Stimulated activated CD8-positive, alpha-beta memory T cell treated with anti-CD3 and anti-CD28 coated beads, Interleukin-4, amount 100 ng/mL, for 1 hour (primary cell): ENCODE measurements around the gene LYZL4.

Source experiments
- DNase-seq, 2 donors: peaks; one replicate each; pipeline ENCODE4 v3.0.0-alpha.2; 2020; ENCODE audit warnings: low read depth in 2 of 2, low spot score in 1 of 2

LYZL4 gene

DNA sequence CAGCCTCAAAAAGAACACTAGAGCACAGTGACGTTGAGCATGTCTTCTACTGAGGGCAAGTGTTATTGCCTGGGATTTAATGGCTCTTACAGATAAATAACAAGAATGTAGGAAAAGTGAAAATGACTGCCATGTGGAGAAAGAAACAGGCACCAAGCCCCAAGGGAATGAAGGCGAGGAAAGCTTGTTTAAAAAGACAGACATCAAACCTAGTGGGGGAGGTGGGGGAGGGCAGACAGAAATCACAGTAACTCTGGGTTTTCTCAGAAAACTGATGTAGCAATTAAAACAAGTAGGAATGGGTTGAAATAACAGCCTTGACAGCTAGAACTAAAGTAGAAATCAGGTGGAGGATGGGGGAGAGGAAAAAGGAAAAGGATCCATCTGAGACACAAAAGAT is 18.4 kb upstream of the LYZL4 start:
- no peak for DNase-seq

GRCh38 chr3:42425736-42426407 is 15.5 kb upstream of the LYZL4 start:
- no peak for DNase-seq

GRCh38 chr3:42424911-42425310 is 14.5 kb upstream of the LYZL4 start:
- DNase-seq = no peak

DNA sequence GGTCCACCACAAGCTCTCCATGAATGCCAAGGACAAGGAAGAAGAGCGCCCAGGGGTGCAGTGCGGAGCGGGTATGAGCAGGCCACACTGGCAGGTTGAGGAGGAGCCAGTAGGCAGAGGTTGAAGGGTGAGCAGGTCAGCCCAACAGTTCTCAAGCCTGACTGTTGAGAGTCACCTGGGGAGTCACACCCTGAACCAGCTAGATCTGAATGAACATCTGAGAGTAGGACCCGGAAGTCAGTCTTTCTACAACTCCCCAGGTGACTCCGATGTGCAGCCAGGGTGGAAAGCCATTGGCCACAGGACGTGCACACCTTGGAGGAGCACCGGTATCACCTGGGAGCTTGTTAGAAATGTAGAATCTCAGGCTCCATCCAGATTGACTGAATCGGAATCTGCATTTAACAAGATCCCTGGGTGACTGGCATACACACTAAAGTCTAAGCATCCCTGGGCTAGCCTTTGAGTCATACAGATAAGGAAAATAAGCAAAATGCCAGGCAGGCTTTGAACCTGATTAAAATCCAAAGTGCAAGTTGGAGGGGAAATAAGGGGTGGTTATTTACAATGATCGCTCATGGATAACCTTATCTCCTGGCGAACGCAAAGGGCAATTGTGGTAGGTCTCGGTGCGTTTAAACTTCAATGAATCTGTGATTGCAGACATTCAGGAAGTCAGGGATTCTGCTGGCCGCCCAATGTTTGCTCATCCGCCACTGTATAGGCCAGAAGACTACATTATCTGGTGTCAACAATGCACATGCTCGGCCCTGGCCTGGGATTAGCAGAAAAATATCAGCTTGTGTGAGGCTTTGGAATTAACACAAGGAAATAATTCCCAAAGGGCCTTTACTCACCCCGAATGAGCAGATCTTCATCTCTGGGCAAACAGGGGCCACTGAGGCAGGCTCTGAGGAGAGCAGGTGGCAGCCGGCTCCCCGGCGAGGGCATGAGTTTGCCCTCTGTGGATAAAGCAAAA is 11.7 kb upstream of the LYZL4 start:
- DNase-seq = no peak

DNA sequence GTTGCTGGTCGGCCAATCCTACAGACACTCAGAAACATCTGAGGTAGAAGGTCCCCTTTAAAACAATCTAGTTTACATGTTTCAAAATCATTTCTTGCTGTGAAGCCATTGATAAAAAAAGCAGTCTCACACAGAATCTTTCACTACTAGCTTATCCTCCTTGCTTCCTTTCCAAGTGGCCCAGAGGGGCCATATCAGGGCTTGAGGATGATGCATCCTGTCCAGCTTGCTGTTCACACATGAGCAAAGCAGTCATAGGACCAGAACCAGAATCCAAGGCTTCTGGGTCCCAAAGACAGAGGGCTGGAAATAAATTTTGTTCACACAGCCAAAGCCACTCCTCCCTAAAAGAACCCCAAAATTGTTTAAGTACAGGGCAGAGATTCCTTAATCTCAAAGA is 9.2 kb upstream of the LYZL4 start:
- no peak for DNase-seq

DNA sequence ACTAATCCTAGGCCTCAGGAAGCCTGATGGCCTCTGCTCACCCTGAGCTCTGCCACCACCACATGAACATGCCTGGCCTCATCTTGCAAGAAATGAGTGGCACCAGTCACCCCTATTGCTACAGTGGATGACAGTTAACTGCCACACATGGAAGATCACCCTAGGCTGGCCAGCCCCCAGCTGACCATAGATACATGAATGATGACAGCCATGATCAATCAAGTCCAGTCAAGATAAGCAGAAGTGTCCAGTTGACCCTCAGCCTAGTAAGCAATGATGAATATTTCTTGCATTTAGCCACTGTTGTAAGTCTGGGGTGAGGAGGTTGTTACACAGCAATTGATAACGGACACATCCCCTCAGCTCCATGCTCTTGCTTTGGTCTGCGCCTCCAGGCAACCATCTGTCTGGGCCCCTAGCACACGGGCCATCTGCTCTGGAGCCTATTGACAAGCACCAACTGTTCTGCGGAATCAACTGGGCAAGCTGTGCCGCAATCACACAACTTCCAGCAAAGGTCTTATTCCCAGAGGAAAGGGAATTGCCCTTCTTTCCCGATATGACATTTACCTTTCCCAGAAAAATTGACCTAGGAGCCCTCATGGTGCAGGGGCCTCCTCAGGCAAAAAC is 2.2 kb upstream of the LYZL4 start:
- no peak for DNase-seq

DNA sequence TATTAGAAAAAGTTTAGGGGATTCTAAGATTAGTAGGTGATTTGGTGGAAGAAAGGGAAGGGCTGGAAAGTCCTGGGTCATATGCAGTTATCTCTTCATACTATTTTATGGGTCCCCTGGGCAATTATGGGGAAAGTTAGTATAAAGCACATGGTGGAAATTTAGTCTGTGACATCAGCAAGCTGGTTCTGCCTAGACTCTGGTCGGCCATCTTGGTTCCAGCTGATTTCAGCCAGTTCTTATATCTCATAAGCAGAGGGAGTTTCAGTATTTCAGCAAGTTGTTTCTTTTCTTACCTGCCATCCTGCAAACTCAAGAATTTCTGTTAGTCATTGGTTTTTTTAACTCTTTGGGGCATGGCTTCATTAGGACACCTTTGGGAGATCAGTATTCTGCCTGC is 1.0 kb upstream of the LYZL4 start:
- DNase-seq = no peak

GRCh38 chr3:42408156-42408555 is 2.3 kb downstream of the LYZL4 start:
- DNase-seq = no peak

DNA sequence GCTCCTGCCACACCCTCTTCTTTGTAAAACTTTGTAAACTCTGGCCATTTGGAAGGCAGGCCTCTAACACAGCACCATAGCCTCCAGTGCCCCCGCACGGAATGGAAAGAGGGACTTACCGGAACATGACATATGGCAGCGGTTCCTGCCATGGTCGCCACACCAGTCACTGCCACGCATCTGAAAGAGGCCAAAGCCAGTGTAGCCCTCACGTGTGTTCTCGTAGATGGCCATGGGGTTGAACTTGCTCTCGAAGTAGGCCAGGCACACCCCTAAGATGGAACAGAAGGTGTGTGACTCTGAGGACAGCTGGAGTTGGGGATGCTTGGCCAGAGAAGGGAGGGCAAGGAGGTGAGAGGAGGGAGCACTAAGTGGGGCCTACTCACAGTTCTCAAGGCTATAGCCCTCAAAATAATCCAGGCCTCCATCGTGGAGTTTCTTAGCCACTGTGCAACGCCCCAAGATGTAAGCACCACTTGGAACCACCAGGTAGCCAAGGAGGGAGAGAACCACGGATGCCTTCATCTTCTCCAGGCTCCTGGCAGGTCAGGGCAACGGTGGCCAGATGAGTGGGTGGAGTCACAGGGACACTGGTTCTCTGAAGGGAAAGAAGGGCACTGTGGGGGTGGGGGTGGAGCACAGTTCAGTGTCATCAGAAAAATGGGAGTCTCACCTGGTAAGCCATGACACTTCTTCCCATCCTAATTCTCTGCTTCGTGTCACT is 3.5 kb downstream of the LYZL4 start:
- DNase-seq = no peak

DNA sequence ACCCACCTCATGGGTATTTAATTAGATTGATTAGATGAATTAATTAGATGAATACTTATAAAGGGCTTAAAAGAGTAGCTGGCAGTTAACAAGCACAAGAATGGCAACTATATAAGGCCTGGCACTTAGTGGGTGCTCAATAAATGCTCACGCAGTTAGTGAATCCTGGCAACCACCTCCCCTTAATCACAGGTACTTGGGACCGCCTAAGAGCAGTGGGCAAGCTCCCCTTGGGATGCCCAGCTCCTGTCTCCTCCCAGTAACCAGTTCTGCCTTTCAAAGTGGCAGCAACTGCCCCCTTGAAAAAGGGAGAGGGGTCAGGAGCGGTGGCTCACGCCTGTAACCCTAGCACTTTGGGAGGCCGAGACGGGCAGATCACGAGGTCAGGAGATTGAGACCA is 4.6 kb downstream of the LYZL4 start:
- DNase-seq = no peak

DNA sequence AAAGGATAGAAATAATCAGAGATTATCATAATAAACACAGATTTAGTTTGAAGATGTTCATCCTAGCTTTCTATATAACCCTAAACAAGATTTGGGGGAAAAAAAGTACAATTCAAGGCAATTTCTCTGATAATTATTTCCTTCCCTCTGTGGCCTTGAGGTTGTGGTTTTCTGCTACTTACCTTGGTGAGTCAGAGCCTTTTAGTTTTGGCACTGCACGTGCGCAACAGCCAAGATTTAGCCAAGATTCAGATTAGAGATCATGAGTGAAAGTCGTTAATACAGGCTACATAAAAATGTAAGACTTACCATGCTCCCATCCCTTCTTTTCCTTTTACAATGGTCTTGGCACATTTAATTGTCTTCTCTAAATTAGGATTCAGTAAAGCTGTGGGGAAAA is 6.7 kb downstream of the LYZL4 start:
- no peak for DNase-seq

DNA sequence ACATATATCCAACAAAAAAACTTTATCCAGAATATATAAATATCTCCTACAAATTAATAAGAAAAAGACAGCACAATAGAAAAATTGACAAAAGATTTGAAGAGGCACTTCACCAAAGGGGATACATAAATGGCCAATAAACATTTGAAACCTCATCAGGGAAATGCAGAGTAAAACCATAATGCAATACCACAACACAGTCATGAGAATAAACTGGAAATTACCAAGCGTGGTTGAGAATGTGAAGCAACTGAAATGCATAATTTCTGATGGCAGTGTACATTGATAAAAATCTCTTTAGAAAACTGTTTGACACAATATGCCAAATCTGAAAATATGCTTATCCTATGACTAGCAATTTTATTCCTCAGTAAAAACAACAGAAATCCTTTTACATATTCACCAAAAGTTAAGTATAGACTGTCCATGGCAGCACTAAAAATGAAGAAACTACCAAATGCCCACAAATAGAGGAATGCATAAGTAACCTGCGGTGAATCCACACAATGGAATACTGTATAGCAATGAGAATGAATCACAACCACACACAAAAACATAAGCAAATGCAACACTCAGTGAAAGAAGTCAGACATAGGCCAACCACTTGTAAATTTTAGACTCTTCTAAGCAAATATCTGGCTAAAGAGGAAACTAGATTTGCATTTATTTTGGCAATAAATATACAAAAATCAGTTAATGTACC is 7.9 kb downstream of the LYZL4 start:
- DNase-seq = no peak

DNA sequence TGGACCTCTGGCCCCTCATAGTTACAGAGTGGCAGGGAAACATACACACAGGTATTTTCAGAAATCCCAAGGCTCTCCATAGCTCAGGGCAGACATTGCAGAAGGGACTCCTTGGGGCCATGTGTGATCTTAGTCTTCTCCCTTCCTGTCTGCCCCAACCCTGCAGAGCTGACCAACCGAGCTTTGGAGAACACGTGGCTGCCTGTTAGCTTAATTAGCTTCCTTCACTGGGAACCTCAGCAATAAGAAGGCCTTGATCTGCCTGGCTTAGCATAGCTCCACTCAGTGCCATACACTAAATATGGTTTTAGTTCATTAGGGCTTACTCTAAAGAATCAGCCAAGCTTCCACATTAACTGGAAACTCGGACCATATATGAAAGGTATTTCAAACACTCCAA is 12.3 kb downstream of the LYZL4 start:
- DNase-seq = no peak

- DNase-seq = no peak
These were observed 12.8 kb downstream of the LYZL4 start for GRCh38 chr3:42397644-42398043.

DNA sequence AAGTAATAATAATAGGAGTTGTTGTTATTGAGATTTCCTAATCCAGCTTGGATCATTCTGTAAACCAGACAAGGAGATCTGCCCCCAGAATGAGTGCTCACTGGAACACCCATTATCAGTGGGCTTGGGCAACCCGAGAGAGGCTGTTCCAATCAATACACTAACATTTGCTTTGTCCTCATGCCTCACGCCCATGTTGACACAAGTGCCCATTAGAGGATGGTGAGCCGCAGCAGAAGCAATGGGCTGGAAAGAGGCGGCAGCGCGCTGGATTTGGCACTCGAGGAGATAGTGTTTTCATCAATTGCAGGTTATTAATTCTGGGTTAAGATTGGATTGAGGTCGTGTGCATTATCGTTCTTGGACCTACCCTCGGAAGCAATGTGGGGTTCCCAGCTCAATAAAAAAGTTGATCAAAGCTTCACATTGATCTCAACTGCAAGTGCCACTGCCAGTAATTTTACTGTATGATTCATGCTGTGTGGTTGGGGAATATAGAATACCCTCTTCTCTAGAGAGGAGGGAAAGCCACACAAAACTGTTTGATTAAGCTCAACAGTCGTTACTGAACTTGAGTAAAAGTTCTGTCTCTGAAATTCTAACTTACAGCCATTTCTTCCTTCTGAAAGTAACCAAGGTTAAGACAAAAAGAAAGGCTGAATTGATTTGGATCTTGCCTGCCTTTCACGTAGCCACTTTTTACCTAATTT is 15.7 kb downstream of the LYZL4 start:
- no peak for DNase-seq

GRCh38 chr3:42387802-42388651 is 22.4 kb downstream of the LYZL4 start:
- DNase-seq = no peak

DNA sequence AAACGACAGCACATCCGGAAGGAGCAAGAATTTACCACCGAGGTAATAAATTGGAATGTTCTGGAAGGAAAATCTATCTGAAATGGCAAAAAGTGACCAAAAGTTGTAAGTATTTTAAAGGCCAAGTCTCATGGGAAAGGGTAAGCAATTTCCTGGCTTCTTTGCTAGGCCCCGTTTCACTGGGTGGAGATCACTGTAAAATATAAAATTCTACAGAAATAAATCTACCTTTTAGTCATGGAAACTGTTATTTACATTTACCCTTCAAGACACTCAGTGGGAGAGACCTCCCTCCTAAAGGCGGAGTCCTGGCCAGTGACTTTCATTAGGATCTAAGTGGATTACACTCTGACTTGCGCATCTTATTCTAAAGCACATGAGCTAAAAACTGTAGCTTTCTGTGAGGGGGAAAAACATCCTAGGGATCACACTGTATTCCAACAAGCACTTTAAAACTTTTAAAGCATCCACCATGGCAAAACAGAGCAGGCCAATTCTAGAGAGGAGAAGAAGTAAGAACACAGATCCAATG is 28.8 kb downstream of the LYZL4 start:
- DNase-seq = no peak

GRCh38 chr3:42377681-42378080 is 32.7 kb downstream of the LYZL4 start:
- no peak for DNase-seq

GRCh38 chr3:42376344-42376798 is 34.0 kb downstream of the LYZL4 start:
- no peak for DNase-seq
